Right lobe of liver (tissue), 4 donors: ENCODE results near the gene FAM163B.

Experiments used
- POLR2A ChIP-seq: fragments of 450-650 bp; IDR thresholded peaks from one replicate; pipeline ENCODE4 v1.6.1; 2017; ENCODE audit warnings: antibody characterized with exemption, mild to moderate bottlenecking
- TF ChIP-seq, protein P1 (sequence below), 4 donors: fragments of 200-600 bp in 3 of 4; fragments of 450-650 bp in 1 of 4; IDR thresholded peaks; one replicate each; pipeline versions ENCODE4 v1.5.1 to v1.8.0; 2016 to 2022; ENCODE audit warnings: antibody characterized with exemption in 4 of 4, mild to moderate bottlenecking in 2 of 4
- donor health status: DM: no; HTN: no; CAD: no.
- donor health status: DM: no; HTN: no; CAD: no.
- donor health status: DM: no; HTN: yes; CAD: no.

DNA sequence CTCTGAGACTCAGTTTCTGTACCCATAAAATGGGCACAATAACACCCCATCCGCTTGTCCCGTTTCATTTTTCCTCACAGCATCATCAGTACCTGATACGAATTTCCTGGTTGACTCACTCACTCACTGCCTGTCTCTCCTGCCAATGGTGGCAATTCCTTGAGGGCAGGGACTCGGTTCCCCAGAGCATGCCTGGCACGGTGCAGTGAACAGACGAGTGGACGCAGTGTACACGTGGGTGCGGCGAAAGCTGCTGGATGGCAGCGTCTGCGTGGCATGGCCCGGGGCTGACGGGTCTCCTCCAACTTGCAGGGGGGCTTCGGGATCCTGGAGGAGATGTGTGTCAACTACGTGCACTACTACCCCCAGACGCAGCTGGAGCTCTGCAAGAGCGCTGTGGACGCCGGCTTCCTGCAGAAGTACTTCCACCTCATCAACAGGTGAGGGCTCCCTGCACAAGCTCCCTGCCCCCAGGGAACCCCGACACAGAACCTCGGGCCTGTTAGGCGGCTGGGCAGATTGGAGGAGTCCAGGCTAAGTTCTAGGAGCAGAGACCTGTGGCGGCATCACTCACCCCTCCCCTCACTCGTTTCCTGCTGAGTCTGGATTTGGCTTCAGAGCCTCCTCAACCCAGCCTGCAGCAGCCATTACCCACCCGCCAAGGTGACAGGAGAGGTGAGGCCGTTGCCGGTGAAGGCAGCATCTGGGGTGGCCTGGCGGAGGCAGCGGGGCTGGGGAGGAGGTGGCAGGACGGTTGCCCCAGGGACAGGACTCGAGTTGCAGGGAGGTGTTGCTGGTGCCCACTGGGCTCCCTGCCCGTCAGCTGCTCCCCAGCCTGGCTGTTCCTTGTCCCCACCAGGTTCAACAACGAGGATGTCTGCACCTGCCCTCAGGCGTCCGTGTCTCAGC, 47.3 kb upstream of the FAM163B start:
- TF ChIP-seq, protein P1, sequence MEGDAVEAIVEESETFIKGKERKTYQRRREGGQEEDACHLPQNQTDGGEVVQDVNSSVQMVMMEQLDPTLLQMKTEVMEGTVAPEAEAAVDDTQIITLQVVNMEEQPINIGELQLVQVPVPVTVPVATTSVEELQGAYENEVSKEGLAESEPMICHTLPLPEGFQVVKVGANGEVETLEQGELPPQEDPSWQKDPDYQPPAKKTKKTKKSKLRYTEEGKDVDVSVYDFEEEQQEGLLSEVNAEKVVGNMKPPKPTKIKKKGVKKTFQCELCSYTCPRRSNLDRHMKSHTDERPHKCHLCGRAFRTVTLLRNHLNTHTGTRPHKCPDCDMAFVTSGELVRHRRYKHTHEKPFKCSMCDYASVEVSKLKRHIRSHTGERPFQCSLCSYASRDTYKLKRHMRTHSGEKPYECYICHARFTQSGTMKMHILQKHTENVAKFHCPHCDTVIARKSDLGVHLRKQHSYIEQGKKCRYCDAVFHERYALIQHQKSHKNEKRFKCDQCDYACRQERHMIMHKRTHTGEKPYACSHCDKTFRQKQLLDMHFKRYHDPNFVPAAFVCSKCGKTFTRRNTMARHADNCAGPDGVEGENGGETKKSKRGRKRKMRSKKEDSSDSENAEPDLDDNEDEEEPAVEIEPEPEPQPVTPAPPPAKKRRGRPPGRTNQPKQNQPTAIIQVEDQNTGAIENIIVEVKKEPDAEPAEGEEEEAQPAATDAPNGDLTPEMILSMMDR (IDR thresholded peaks at IDR 0.05), result no peak
- no peak for TF ChIP-seq POLR2A
